CD4-positive, alpha-beta T cell treated with Interleukin-4 for 4 hours (primary cell): Measurements from ENCODE around the gene FOXE1.

ENCODE experiments used
- DNase-seq: peaks from one replicate; pipeline ENCODE4 v3.0.0-alpha.2; 2020

Gene FOXE1

GRCh38 chr9:97866848-97867247 is 13.8 kb downstream of the FOXE1 start:
- DNase-seq, result no peak

GRCh38 chr9:97868859-97869258 is 15.8 kb downstream of the FOXE1 start:
- DNase-seq, result no peak

GRCh38 chr9:97873425-97873824 is 20.4 kb downstream of the FOXE1 start:
- DNase-seq, result no peak

- DNase-seq, result no peak
Observed at GRCh38 chr9:97873882-97874281, 20.9 kb downstream of the FOXE1 start.

GRCh38 chr9:97874624-97875023 is 21.6 kb downstream of the FOXE1 start:
- DNase-seq, result no peak

GRCh38 chr9:97875111-97875510 is 22.1 kb downstream of the FOXE1 start:
- DNase-seq, result no peak

GRCh38 chr9:97876061-97876460 is 23.0 kb downstream of the FOXE1 start:
- no peak for DNase-seq

GRCh38 chr9:97880336-97880735 is 27.3 kb downstream of the FOXE1 start:
- no peak for DNase-seq

- DNase-seq, result peak; percentile 58
Observed at GRCh38 chr9:97889941-97890887, 37.2 kb downstream of the FOXE1 start.

GRCh38 chr9:97891736-97892135 is 38.7 kb downstream of the FOXE1 start:
- no peak for DNase-seq

GRCh38 chr9:97892421-97892820 is 39.4 kb downstream of the FOXE1 start:
- DNase-seq, result no peak

GRCh38 chr9:97895211-97895610 is 42.2 kb downstream of the FOXE1 start:
- DNase-seq, result no peak

- DNase-seq, result no peak
Observed at GRCh38 chr9:97895695-97896332, 42.8 kb downstream of the FOXE1 start.

GRCh38 chr9:97900103-97900737 is 47.2 kb downstream of the FOXE1 start:
- DNase-seq, result no peak

GRCh38 chr9:97900738-97901565 is 47.9 kb downstream of the FOXE1 start:
- DNase-seq, result peak; percentile 69

GRCh38 chr9:97903177-97903576 is 50.2 kb downstream of the FOXE1 start:
- DNase-seq, result no peak

- peak; percentile 62 for DNase-seq
Observed at GRCh38 chr9:97904725-97905124, 51.7 kb downstream of the FOXE1 start.

GRCh38 chr9:97905228-97905627 is 52.2 kb downstream of the FOXE1 start:
- DNase-seq, result peak; percentile 85
